ENCODE measurements around the gene CABP4. TPM values are rescaled to one million over a fixed set of nuclear protein-coding genes. Genes with fewer than 3 reads are reported as not detected.

Gene CABP4
- total RNA-seq, 1 experiment from 2014 or later: not detected

- no peak for TF ChIP-seq MAX (IDR thresholded peaks at IDR 0.05)
- TF ChIP-seq EGR1 (IDR thresholded peaks at IDR 0.05; ENCODE audit: low read depth): no peak
- no peak for TF ChIP-seq POLR2AphosphoS5 (IDR thresholded peaks at IDR 0.05; ENCODE audit: low read depth, low read length)
- TF ChIP-seq SRF (IDR thresholded peaks at IDR 0.05; ENCODE audit: low read depth): no peak
- TF ChIP-seq ELF1 (IDR thresholded peaks at IDR 0.05; ENCODE audit: borderline replicate concordance, low read depth): no peak
- no peak for TF ChIP-seq SP1 (IDR thresholded peaks at IDR 0.05; ENCODE audit: low read depth)
- TF ChIP-seq CBX3 (IDR thresholded peaks at IDR 0.05; ENCODE audit: low read depth): no peak
- no peak for TF ChIP-seq ZNF274 (IDR thresholded peaks at IDR 0.05; ENCODE audit: low read depth, low read length)
- no peak for TF ChIP-seq ZBTB33 (IDR thresholded peaks at IDR 0.05; ENCODE audit: extremely low read depth, insufficient replicate concordance, low read length)
- TF ChIP-seq EZH2phosphoT487 (IDR thresholded peaks at IDR 0.05; ENCODE audit: borderline replicate concordance): no peak
- no peak for TF ChIP-seq SIN3A (IDR thresholded peaks at IDR 0.05; ENCODE audit: low read depth)
- TF ChIP-seq ZFX (IDR thresholded peaks at IDR 0.05): no peak
- no peak for TF ChIP-seq TCF7L2 (IDR thresholded peaks at IDR 0.05; ENCODE audit: borderline replicate concordance, extremely low read depth, insufficient read depth, insufficient read length)
- no peak for TF ChIP-seq REST (IDR thresholded peaks at IDR 0.05; ENCODE audit: low read depth)
- peaks cover 0 to 5% of the 10 kb centered on the region in 2 experiments; a peak in 2 of 4 replicates for H3K36me3 ChIP-seq (ENCODE audit: control insufficient read depth in 1 of 2, insufficient read depth in 2 of 2, low read length in 2 of 2)
- intact Hi-C loops (cut with micrococcal nuclease): no loop called here
- no peaks in the 10 kb centered on the region for H3K9me2 ChIP-seq (ENCODE audit: insufficient read depth)
- no peaks in the 10 kb centered on the region for H3K79me2 ChIP-seq (ENCODE audit: insufficient read depth, low read length)
- peaks cover 0 to 3% of the 10 kb centered on the region in 2 experiments; a peak in 1 of 4 replicates for H3K4me1 ChIP-seq (ENCODE audit: control insufficient read depth in 1 of 2, insufficient read depth in 2 of 2, low read length in 2 of 2)
- BruUV-seq (replicated peaks): no TSS peak
- no peak overlapping the region for H2AFZ ChIP-seq (ENCODE audit: low read depth, low read length, poor library complexity, severe bottlenecking)
- ATAC-seq (no peak), DNase-seq (ENCODE audit: low read depth, low spot score) (no peak)
- no peak overlapping the region for H3K27ac ChIP-seq (ENCODE audit: low read depth, low read length)
- H3K27me3 ChIP-seq (ENCODE audit: insufficient read depth, low read length): no peaks in the 10 kb centered on the region
- no peaks in the 10 kb centered on the region for H3K9me3 ChIP-seq (ENCODE audit: control insufficient read depth in 1 of 2, insufficient read depth in 1 of 2, low read depth in 1 of 2, low read length in 2 of 2)
- no peak overlapping the region for H3K4me2 ChIP-seq (ENCODE audit: low read length)
- POLR2A ChIA-PET: no interaction called here
- CTCF ChIA-PET: no interaction called here
- RAD21 ChIA-PET (ENCODE audit: low non-redundant PET in 1 of 2, low total read pairs in 2 of 2, uncharacterized antibody in 2 of 2, unreplicated experiment in 2 of 2): no interaction called here
- no peak overlapping the region for H3K9ac ChIP-seq (ENCODE audit: low read length)
- H4K20me1 ChIP-seq (ENCODE audit: insufficient read depth): no peaks in the 10 kb centered on the region
- H3K4me3 ChIP-seq (replicated peaks in 1 of 2; ENCODE audit: low read depth in 1 of 2, low read length in 2 of 2): no peak overlapping the region
These were observed 36.3 kb downstream of the CABP4 start for GRCh38 chr11:67491276-67492068.

Data from HCT116 (cell line).